DMS153 treated with DMSO at 0.1 percent for 48 hours (cell line): ENCODE data around the gene HECW1.
"Not testable (repeated sequence)": the region's sequence is repeated elsewhere in the genome, so short reads cannot be mapped to it uniquely, and the experiment has no call there.

Source experiments
- DNase-seq: peaks from one replicate; lab custom pipeline; 2025; ENCODE audit not compliant: unreplicated experiment; lab: John Stamatoyannopoulos, UW

Gene HECW1

GRCh38 chr7:43590862-43591557 lies 478.6 kb downstream of the HECW1 start:
- DNase-seq = no peak

- no peak for DNase-seq
Observed at GRCh38 chr7:43591558-43592180, 479.2 kb downstream of the HECW1 start.

- no peak for DNase-seq
Observed at GRCh38 chr7:43592326-43592725, 479.9 kb downstream of the HECW1 start.

GRCh38 chr7:43593010-43593409 lies 480.6 kb downstream of the HECW1 start:
- DNase-seq = no peak

GRCh38 chr7:43594020-43594419 lies 481.6 kb downstream of the HECW1 start:
- no peak for DNase-seq

- not testable (repeated sequence) for DNase-seq
Observed at GRCh38 chr7:43596426-43596825, 484.0 kb downstream of the HECW1 start.

GRCh38 chr7:43600056-43600455 lies 487.6 kb downstream of the HECW1 start:
- DNase-seq = no peak

GRCh38 chr7:43602256-43602655 lies 489.8 kb downstream of the HECW1 start:
- no peak for DNase-seq

- DNase-seq = no peak
Observed at GRCh38 chr7:43604251-43604650, 491.8 kb downstream of the HECW1 start.

- no peak for DNase-seq
Observed at GRCh38 chr7:43609097-43609496, 496.6 kb downstream of the HECW1 start.

GRCh38 chr7:43612128-43612527 lies 499.7 kb downstream of the HECW1 start:
- DNase-seq = no peak

GRCh38 chr7:43612599-43613589 lies 500.4 kb downstream of the HECW1 start:
- no peak for DNase-seq
